ENCODE data around the gene GLI3.

GLI3 gene

DNA sequence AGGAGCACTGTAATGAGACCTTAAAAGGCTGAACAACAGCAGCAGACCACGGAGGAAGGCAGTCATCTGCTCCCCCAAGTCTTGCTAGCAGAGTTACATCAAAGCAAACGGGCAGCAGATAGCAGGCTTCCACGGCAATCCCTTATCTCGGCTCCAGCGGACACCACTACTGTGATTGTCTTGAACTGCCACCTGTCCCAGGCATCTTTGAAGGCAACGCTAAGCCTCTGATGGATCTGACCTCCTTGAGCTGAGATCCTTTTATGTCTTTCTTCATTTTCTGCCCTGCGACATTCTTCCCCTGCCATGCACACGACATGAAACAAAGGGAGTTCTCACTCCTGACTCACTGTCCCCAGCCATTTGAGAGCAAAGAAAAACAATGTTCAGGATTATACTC, 111.7 kb downstream of the GLI3 start:
- Histone ChIP-seq H4K20me1 (no peaks in the 10 kb centered on the region), H3K9ac (no peak overlapping the region), H3K4me3 (no peak overlapping the region), H3K36me3 (peaks cover 7% of the 10 kb centered on the region; the same call in 1 of the 2 replicates), H3K27me3 (no peaks in the 10 kb centered on the region), H3K27ac (no peak overlapping the region), H3K4me1 (peaks cover 12% of the 10 kb centered on the region; the same call in 1 of the 2 replicates), H3K4me2 (no peak overlapping the region), H3K9me3 (0 out of 2 replicates have a peak, but pooled peaks cover 6% of the 10 kb centered on the region)
- TF ChIP-seq Cebpa-rat (IDR thresholded peaks at IDR 0.05): no peak

DNA sequence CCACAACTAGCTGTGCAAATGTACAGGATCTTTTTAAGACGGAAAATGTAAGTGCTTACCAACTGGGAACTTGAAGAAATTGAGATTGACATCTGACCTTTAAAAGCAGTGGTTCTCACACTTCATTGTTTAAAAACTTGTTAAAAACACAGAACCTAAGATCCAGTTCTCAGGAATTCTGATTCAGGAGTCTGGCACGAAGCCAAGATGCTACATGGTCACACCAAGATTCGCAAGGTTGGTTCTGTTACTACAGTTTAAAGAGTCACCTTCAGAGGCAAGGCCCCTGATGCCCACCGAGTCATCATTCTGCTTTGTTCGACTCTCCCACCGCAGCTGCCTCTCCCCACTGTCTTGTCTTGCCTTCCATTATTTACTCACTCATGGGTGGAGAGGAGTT, 113.3 kb downstream of the GLI3 start:
- H3K27me3 ChIP-seq: no peaks in the 10 kb centered on the region
- H3K9me3 ChIP-seq: peaks cover 2% of the 10 kb centered on the region; the same call in 1 of the 2 replicates
- H4K20me1 ChIP-seq: no peaks in the 10 kb centered on the region
- TF ChIP-seq Cebpa-rat (IDR thresholded peaks at IDR 0.05): no peak
- H3K4me1 ChIP-seq: peaks cover 12% of the 10 kb centered on the region; the same call in 1 of the 2 replicates
- no peak overlapping the region for H3K4me3 ChIP-seq
- H3K9ac ChIP-seq: no peak overlapping the region
- no peak overlapping the region for H3K27ac ChIP-seq
- H3K4me2 ChIP-seq: no peak overlapping the region
- peaks cover 9% of the 10 kb centered on the region; the same call in 1 of the 2 replicates for H3K36me3 ChIP-seq

GRCh38 chr7:42120191-42120590, 116.8 kb downstream of the GLI3 start:
- Histone ChIP-seq H3K27ac (no peak overlapping the region), H4K20me1 (no peaks in the 10 kb centered on the region), H3K4me2 (no peak overlapping the region), H3K4me3 (no peak overlapping the region), H3K9me3 (peaks cover 6% of the 10 kb centered on the region; the same call in 1 of the 2 replicates), H3K36me3 (peaks cover 9% of the 10 kb centered on the region), H3K4me1 (0 out of 2 replicates have a peak, but pooled peaks cover 5% of the 10 kb centered on the region), H3K27me3 (no peaks in the 10 kb centered on the region), H3K9ac (no peak overlapping the region)
- TF ChIP-seq Cebpa-rat (IDR thresholded peaks at IDR 0.05): no peak

GRCh38 chr7:42117201-42117600, 119.8 kb downstream of the GLI3 start:
- no peaks in the 10 kb centered on the region for H3K4me1 ChIP-seq
- no peak overlapping the region for H3K27ac ChIP-seq
- H3K9me3 ChIP-seq: peaks cover 6% of the 10 kb centered on the region; the same call in 1 of the 2 replicates
- no peak overlapping the region for H3K4me3 ChIP-seq
- no peaks in the 10 kb centered on the region for H3K27me3 ChIP-seq
- no peak for TF ChIP-seq Cebpa-rat (IDR thresholded peaks at IDR 0.05)
- no peaks in the 10 kb centered on the region for H4K20me1 ChIP-seq
- no peak overlapping the region for H3K9ac ChIP-seq
- H3K36me3 ChIP-seq: peaks cover 7% of the 10 kb centered on the region
- no peak overlapping the region for H3K4me2 ChIP-seq

DNA sequence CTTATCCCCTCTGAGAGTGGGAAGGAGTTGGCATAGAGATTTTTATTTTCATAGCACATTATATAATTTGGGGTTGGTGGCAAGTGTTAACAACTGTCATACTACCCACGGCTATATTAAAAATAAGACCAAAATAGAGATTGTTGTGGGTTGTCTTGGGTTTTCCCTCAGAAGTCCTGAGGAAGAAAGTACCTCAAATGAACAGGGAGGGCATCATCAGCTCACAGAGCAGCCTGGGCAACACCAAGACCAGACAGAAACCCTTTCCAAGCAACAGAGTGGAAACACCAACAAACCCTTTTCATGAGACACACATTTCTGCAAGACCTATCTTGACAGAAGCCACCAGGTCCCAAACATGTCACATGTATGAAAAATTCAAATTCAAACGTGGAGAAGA, 121.2 kb downstream of the GLI3 start:
- Histone ChIP-seq H3K27ac (no peak overlapping the region), H3K9ac (no peak overlapping the region)
- TF ChIP-seq Cebpa-rat (IDR thresholded peaks at IDR 0.05): no peak

GRCh38 chr7:42110333-42110732, 126.7 kb downstream of the GLI3 start:
- Histone ChIP-seq H3K27me3 (no peaks in the 10 kb centered on the region), H3K9me3 (no peaks in the 10 kb centered on the region), H3K4me2 (no peak overlapping the region), H3K27ac (no peak overlapping the region), H3K9ac (no peak overlapping the region), H3K4me3 (no peak overlapping the region), H3K4me1 (peaks cover 10% of the 10 kb centered on the region), H4K20me1 (no peaks in the 10 kb centered on the region), H3K36me3 (peaks cover 19% of the 10 kb centered on the region; the same call in 1 of the 2 replicates)
- no peak for TF ChIP-seq Cebpa-rat (IDR thresholded peaks at IDR 0.05)

More for the DNA sequence above, 121.2 kb downstream of the GLI3 start:
- Histone ChIP-seq H3K27me3 (no peaks in the 10 kb centered on the region), H3K36me3 (peaks cover 7% of the 10 kb centered on the region), H3K9me3 (peaks cover 6% of the 10 kb centered on the region; the same call in 1 of the 2 replicates), H4K20me1 (no peaks in the 10 kb centered on the region), H3K4me2 (no peak overlapping the region), H3K4me1 (no peaks in the 10 kb centered on the region), H3K4me3 (no peak overlapping the region)

DNA sequence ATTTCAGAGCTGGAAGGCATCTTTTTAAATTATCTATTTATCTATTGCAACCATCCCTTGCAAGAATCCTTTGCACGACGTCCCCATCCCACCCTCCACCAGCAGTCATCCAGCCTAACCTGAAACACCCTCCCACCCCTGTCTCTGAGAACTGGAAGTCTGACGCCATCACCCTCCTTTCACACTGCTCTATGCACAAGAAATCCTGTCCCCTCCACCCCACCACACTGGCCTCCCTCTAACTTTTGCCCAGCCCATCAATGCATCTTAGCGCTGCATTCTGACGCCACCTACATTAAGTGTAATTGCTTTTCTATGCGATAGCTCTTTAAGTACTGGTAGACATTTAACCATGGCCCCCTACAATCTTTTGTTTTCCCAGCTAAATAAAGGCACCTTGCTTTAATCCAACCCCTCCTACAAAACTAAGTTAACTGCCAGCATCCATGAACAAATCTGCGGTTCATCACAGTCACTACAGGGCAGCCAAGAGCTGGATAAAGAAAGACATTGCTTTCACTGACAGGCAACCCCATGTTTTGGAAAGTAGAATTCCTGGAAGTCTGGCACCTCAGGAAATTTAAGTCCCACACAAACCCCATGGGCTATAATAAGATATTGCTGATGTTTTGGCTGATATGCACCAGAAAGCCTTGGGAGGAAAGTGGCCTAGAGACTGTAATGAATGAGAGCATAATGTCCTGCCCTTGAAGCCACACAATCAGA, 128.0 kb downstream of the GLI3 start:
- Histone ChIP-seq H3K27me3 (no peaks in the 10 kb centered on the region), H3K27ac (no peak overlapping the region), H3K4me2 (no peak overlapping the region), H4K20me1 (no peaks in the 10 kb centered on the region), H3K4me3 (no peak overlapping the region), H3K9me3 (no peaks in the 10 kb centered on the region), H3K9ac (no peak overlapping the region), H3K36me3 (peaks cover 19% of the 10 kb centered on the region; the same call in 1 of the 2 replicates), H3K4me1 (peaks cover 12% of the 10 kb centered on the region)
- no peak for TF ChIP-seq Cebpa-rat (IDR thresholded peaks at IDR 0.05)

DNA sequence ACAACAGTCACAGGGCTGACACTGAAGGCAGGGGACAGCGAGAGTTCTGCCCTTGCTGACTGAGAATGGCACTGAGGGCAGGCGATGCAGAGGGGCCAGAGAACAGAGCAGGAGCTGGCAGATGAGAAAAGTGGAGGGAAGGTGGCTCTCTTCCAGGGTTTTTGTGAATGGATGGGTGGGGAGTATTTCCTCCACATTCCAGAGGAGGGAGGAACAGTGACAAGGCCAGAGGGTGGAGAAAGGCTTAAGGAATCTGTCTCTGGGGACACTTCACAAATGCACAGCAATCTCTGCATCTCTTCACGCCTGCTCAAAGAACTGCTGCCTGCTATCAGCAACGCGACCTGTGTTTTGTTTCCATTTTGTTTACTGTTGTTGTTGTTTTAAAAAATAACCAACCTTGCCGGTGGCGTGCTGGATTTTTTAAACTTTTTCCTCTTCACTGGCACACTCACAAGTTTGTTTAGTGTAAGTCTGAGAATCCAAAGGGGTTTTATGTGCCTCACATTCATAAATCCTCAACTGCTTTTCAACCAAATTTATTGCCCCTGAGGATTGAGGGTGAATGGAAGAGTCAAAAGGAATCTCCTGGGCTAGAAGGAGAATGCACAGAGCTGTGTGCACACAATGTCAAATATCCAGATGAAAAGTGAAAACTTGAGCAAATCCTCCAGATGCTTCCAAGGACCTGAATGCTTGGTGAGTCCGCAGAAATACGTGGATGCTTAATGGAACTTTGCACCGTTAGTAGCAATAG, 129.3 kb downstream of the GLI3 start:
- Histone ChIP-seq H3K4me3 (no peak overlapping the region), H3K9ac (no peak overlapping the region), H3K36me3 (peaks cover 19% of the 10 kb centered on the region; the same call in 1 of the 2 replicates), H3K9me3 (no peaks in the 10 kb centered on the region), H3K4me1 (peaks cover 25% of the 10 kb centered on the region), H3K27me3 (no peaks in the 10 kb centered on the region), H3K27ac (no peak overlapping the region), H4K20me1 (no peaks in the 10 kb centered on the region), H3K4me2 (no peak overlapping the region)
- no peak for TF ChIP-seq Cebpa-rat (IDR thresholded peaks at IDR 0.05)

DNA sequence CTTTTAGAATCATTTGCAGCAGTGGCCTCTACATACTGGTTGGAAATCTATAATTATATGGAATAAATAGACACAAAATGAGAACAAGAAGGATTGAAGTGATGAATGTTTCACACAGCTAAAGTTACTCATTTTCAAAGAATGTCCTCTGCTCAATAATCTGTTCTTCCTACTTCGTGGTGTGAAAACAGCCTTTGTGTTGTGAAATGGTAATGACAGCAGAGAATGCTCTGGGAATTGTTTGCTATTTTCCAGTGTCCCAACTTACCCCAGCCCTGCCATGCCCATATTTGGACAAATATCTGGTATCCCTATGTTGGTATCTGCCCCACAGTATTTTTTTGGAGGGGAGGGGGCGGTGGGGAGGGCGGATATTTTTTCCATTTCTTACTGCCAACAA, 130.4 kb downstream of the GLI3 start:
- Histone ChIP-seq H3K27me3 (no peaks in the 10 kb centered on the region), H3K27ac (no peak overlapping the region), H3K4me1 (peaks cover 32% of the 10 kb centered on the region), H3K4me3 (no peak overlapping the region), H3K9me3 (no peaks in the 10 kb centered on the region), H3K4me2 (no peak overlapping the region), H3K36me3 (peaks cover 19% of the 10 kb centered on the region; the same call in 1 of the 2 replicates), H4K20me1 (no peaks in the 10 kb centered on the region), H3K9ac (no peak overlapping the region)
- no peak for TF ChIP-seq Cebpa-rat (IDR thresholded peaks at IDR 0.05)
